ENCODE results near the gene NR2E1. TPM values are rescaled to one million over a fixed set of nuclear protein-coding genes. Genes with fewer than 3 reads are reported as not detected.
A peak's percentile ranks its signal among the peaks of the same experiment; 100 is the strongest.

Gene NR2E1
- total RNA-seq, 1 experiment from 2014 or later, result not detected

DNA sequence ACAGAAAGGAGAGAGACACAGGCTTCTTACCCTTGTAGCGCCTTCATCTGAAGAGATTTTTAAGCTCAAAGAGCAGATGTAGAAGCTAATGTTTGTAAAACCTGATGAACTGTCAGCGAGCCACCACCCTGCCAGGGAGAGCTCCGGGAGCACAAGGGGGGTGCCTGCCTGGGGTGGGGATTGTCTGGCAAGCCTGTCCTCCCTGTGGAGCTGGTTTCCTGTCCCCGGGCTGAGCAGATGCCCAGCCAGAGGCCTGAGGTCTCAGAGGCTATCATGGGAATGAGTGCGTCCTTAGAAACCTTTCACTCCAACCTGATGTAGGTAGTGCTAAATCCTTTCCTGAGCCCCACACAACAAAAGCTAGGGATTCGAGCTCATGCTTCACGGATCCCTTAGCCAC, 41.9 kb upstream of the NR2E1 start:
- Histone ChIP-seq H3K4ac (ENCODE audit: low read depth, low read length) (no peak overlapping the region), H4K5ac (ENCODE audit: insufficient read length, low read depth, low read length) (no peak overlapping the region), H2AK5ac (ENCODE audit: insufficient read length, low read length) (no peak overlapping the region), H2AFZ (ENCODE audit: low read length) (no peak overlapping the region), H4K91ac (ENCODE audit: insufficient read length, low read depth, low read length) (no peak overlapping the region), H2BK20ac (ENCODE audit: low read depth, low read length, poor library complexity, severe bottlenecking) (no peak overlapping the region), H2BK15ac (ENCODE audit: low read depth, low read length) (no peak overlapping the region), H3K56ac (ENCODE audit: insufficient read length, low read depth, low read length) (no peak overlapping the region), H3K9ac (ENCODE audit: extremely low read depth, insufficient read length, low read length) (no peak overlapping the region), H3K23me2 (ENCODE audit: insufficient read length, low read depth, low read length, poor library complexity, severe bottlenecking) (no peaks in the 10 kb centered on the region), H3K14ac (ENCODE audit: insufficient read depth, low read length) (no peak overlapping the region), H3K23ac (ENCODE audit: insufficient read length, low read depth, low read length) (no peak overlapping the region), H3K79me1 (ENCODE audit: insufficient read depth, low read depth, low read length, poor library complexity, severe bottlenecking) (no peaks in the 10 kb centered on the region), H3K4me2 (ENCODE audit: insufficient read depth, insufficient read length, low read length) (no peak overlapping the region), H3K79me2 (ENCODE audit: insufficient read depth, low read length) (no peaks in the 10 kb centered on the region), H4K20me1 (ENCODE audit: control insufficient read depth, insufficient read depth, insufficient read length) (no peaks in the 10 kb centered on the region), H3T11ph (ENCODE audit: low read length) (no peak overlapping the region), H2BK120ac (ENCODE audit: low read depth, low read length, poor library complexity, severe bottlenecking) (no peak overlapping the region), H3K27ac (ENCODE audit: insufficient read length, low read depth, low read length) (no peak overlapping the region), H3K4me1 (ENCODE audit: insufficient read depth, low read length) (peaks cover 4% of the 10 kb centered on the region), H2BK12ac (ENCODE audit: insufficient read length, low read depth, low read length) (no peak overlapping the region), H3K9me3 (ENCODE audit: control insufficient read depth, low read depth, low read length) (no peaks in the 10 kb centered on the region), H2BK5ac (ENCODE audit: insufficient read length, low read length) (no peak overlapping the region), H4K8ac (replicated peaks; ENCODE audit: insufficient read length, low read depth, low read length) (no peak overlapping the region), H3K18ac (ENCODE audit: insufficient read length, low read depth, low read length) (no peak overlapping the region), H3K27me3 (ENCODE audit: insufficient read depth, low read length) (peaks cover 69% of the 10 kb centered on the region)
- H3K4me3 Mint-ChIP-seq, result no peak overlapping the region
- peaks cover 35 to 38% of the 10 kb centered on the region in 2 experiments for H3K4me1 Mint-ChIP-seq
- peak; percentile 63 for DNase-seq
- H3K27me3 Mint-ChIP-seq (ENCODE audit: low read depth), result peaks cover 98% of the 10 kb centered on the region
- WGBS (ENCODE audit: extremely low coverage, insufficient read length, low lambda C conversion rate), result no CpG with 5 or more reads among the region's 7 CpGs
- H3K27ac Mint-ChIP-seq, result no peak overlapping the region
- no peaks in the 10 kb centered on the region; a peak in 1 of 7 replicates for H3K36me3 Mint-ChIP-seq (ENCODE audit: insufficient read depth in 1 of 3, low read depth in 3 of 3)
- peaks cover 3 to 16% of the 10 kb centered on the region in 2 experiments; a peak in 4 of 5 replicates for H3K9me3 Mint-ChIP-seq
- TF ChIP-seq, protein P1, sequence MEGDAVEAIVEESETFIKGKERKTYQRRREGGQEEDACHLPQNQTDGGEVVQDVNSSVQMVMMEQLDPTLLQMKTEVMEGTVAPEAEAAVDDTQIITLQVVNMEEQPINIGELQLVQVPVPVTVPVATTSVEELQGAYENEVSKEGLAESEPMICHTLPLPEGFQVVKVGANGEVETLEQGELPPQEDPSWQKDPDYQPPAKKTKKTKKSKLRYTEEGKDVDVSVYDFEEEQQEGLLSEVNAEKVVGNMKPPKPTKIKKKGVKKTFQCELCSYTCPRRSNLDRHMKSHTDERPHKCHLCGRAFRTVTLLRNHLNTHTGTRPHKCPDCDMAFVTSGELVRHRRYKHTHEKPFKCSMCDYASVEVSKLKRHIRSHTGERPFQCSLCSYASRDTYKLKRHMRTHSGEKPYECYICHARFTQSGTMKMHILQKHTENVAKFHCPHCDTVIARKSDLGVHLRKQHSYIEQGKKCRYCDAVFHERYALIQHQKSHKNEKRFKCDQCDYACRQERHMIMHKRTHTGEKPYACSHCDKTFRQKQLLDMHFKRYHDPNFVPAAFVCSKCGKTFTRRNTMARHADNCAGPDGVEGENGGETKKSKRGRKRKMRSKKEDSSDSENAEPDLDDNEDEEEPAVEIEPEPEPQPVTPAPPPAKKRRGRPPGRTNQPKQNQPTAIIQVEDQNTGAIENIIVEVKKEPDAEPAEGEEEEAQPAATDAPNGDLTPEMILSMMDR (conservative IDR thresholded peaks at IDR 0.05), result no peak
